K562 (cell line): ENCODE data around the gene ZNF598. TPM values are rescaled to one million over a fixed set of nuclear protein-coding genes. Genes with fewer than 3 reads are reported as not detected.

Experiments
- ARHGAP35 ChIP-seq: fragments of 450-650 bp; IDR thresholded peaks from 2 replicates; pipeline ENCODE4 v1.6.1; 2018; ENCODE audit not compliant: partially characterized antibody
- ARID1B ChIP-seq: fragments of 450-650 bp; IDR thresholded peaks from 2 replicates; pipeline ENCODE4 v1.6.1; 2016; ENCODE audit warnings: antibody characterized with exemption, mild to moderate bottlenecking, inconsistent platforms
- CHCHD3 ChIP-seq: fragments of 250-450 bp; sonication (Bioruptor Pico); IDR thresholded peaks from 2 replicates; pipeline ENCODE4 v2.1.2; 2022; ENCODE audit warnings: mild to moderate bottlenecking
- ETS2 ChIP-seq: IDR thresholded peaks from 2 replicates; pipeline ENCODE4 v1.6.1; 2016; ENCODE audit warnings: borderline replicate concordance, missing genetic modification characterization, mild to moderate bottlenecking, moderate library complexity, missing compliant biosample characterization; ENCODE audit not compliant: poor library complexity, severe bottlenecking
- HOXB6 ChIP-seq: fragments of 250-450 bp; sonication (Bioruptor Pico); IDR thresholded peaks from 2 replicates; pipeline ENCODE4 v1.5.1; 2022; ENCODE audit warnings: mild to moderate bottlenecking, borderline replicate concordance
- KLF10 ChIP-seq: fragments of 250-450 bp; sonication (Bioruptor Pico); IDR thresholded peaks from 2 replicates; pipeline ENCODE4 v1.6.1; 2021; ENCODE audit warnings: matching md5 sums
- MAFG ChIP-seq: fragments of 450-650 bp; conservative IDR thresholded peaks from 2 replicates; pipeline ENCODE4 v1.6.1; 2016; ENCODE audit warnings: missing genetic modification characterization, missing compliant biosample characterization
- NCOA2 ChIP-seq, 2 experiments: fragments of 450-650 bp; IDR thresholded peaks; 2 replicates each; pipeline ENCODE4 v1.6.1; 2018; ENCODE audit warnings: mild to moderate bottlenecking in 2 of 2, moderate library complexity in 1 of 2; ENCODE audit not compliant: partially characterized antibody in 2 of 2
- NELFE ChIP-seq: IDR thresholded peaks from 2 replicates; pipeline ENCODE4 v1.6.1; 2011; ENCODE audit warnings: mild to moderate bottlenecking; ENCODE audit not compliant: insufficient read depth, insufficient read length
- NFIX ChIP-seq: fragments of 250-450 bp; sonication (Bioruptor Pico); IDR thresholded peaks from 2 replicates; pipeline ENCODE4 v1.4.0; 2020; ENCODE audit warnings: low read depth, mild to moderate bottlenecking, moderate library complexity
- PHF21A ChIP-seq: fragments of 450-650 bp; IDR thresholded peaks from 2 replicates; pipeline ENCODE4 v1.6.1; 2017; ENCODE audit warnings: low read depth, borderline replicate concordance
- SNIP1 ChIP-seq: fragments of 450-650 bp; IDR thresholded peaks from 2 replicates; pipeline ENCODE4 v1.7.1; 2017; ENCODE audit warnings: low read depth, mild to moderate bottlenecking
- SP1 ChIP-seq: sonication (generic); formaldehyde crosslinking; IDR thresholded peaks from 2 replicates; pipeline ENCODE4 v1.8.1; 2022; ENCODE audit warnings: mild to moderate bottlenecking, missing genetic modification reagents
- SRSF7 ChIP-seq: fragments of 200-400 bp; formaldehyde crosslinking; optimal IDR thresholded peaks from 2 replicates; pipeline ENCODE3; 2017; ENCODE audit warnings: mild to moderate bottlenecking, low read depth, low read length
- ZSCAN29 ChIP-seq: fragments of 450-650 bp; IDR thresholded peaks from 2 replicates; pipeline ENCODE4 v1.6.1; 2017
- polyA plus RNA-seq, 8 experiments: library from polyadenylated mRNA; depleted of rRNA in 4 of 8; stranded (reverse) in 5 of 8; unstranded in 3 of 8; fragments of >200 nt; fragmentation: Nextera tagmentation in 2 of 8; fragmentation: Illumina TruSeq in 1 of 8; extraction: Ambion mirVana in 2 of 8; extraction: Trizol in 1 of 8; gene quantifications; 2 replicates each; pipeline versions ENCODE4 v1.2.1 to v1.2.3, GENCODE V29; 2011 to 2014; ENCODE audit warnings: inconsistent platforms in 1 of 8, missing spikeins in 1 of 8
- total RNA-seq, 7 experiments: library from RNA; depleted of rRNA in 6 of 7; stranded (reverse); fragments of >200 nt in 6 of 7; fragmentation: Illumina TruSeq in 2 of 7; extraction: Trizol in 2 of 7; gene quantifications; 2 replicates each; pipeline versions ENCODE4 v1.2.1 to v1.2.3, GENCODE V29; 2011 to 2021; ENCODE audit warnings: low replicate concordance in 1 of 7
- TF ChIP-seq, protein P1 (sequence below): IDR thresholded peaks from 2 replicates; pipeline ENCODE4 v1.6.1; 2016; ENCODE audit warnings: missing genetic modification characterization, missing compliant biosample characterization
- TF ChIP-seq, protein P2 (sequence below): fragments of 450-650 bp; formaldehyde crosslinking; IDR thresholded peaks from 2 replicates; pipeline ENCODE4 v1.4.0; 2022; ENCODE audit warnings: missing genetic modification characterization
- TF ChIP-seq, protein P3 (sequence below): IDR thresholded peaks from 3 replicates; pipeline ENCODE4 v1.6.1; 2011; ENCODE audit warnings: borderline replicate concordance, mild to moderate bottlenecking, moderate library complexity; ENCODE audit not compliant: insufficient read length; ENCODE audit errors: extremely low read depth
- TF ChIP-seq, protein P4 (sequence below): sonication (generic); formaldehyde crosslinking; IDR thresholded peaks from 2 replicates; pipeline ENCODE4 v1.8.0; 2022; ENCODE audit warnings: mild to moderate bottlenecking, low read depth, missing genetic modification reagents
- TF ChIP-seq, protein P5 (sequence below): fragments of 450-650 bp; IDR thresholded peaks from 2 replicates; pipeline ENCODE4 v1.6.1; 2016

Gene ZNF598
- total and polyA plus RNA-seq, 9 of the 15 experiments (the other 6 are each of a cell fraction or from before 2014, with no cell fraction given), result 0.11 to 115 (median 29.6) TPM

DNA sequence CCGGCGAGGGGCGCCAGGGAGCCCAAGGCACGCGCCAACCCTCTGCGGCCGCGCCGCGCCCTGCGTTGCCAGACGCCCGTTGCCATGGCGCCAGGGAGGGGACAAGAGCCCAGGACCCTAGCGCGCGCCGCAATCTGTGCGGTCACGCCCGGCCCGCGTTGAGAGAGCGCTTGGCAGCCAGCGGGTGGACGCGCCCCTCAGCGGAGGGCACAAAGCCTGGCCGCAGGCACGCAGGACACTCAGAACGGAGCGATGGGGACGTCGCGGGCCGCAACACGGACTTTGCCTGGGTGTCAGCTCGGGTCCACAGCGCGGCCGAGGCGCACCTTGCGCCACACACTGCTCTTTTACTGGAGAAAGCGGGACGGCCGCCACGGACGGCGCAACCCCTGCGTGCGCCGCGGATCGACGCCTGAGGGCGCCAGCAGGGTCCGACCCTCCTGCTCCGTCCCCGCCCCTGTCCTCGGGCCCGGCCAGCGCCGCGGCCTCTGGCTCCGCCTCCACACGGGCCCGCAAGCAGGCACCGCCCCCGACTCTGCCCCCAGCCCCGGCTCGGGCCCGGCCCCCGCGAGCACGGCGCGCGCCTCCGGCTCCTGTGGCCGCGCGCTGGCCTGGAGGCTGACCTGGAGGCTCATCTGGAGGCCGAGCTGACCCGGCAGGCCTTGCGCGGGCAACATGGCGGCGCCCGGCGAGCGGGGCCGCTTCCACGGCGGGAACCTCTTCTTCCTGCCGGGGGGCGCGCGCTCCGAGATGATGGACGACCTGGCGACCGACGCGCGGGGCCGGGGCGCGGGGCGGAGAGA is 25.9 kb downstream of the ZNF598 start, which contains the start of gene GFER (continued):
- TF ChIP-seq, protein P1, sequence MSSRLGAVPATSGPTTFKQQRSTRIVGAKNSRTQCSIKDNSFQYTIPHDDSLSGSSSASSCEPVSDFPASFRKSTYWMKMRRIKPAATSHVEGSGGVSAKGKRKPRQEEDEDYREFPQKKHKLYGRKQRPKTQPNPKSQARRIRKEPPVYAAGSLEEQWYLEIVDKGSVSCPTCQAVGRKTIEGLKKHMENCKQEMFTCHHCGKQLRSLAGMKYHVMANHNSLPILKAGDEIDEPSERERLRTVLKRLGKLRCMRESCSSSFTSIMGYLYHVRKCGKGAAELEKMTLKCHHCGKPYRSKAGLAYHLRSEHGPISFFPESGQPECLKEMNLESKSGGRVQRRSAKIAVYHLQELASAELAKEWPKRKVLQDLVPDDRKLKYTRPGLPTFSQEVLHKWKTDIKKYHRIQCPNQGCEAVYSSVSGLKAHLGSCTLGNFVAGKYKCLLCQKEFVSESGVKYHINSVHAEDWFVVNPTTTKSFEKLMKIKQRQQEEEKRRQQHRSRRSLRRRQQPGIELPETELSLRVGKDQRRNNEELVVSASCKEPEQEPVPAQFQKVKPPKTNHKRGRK (tag), result no peak
- no peak for TF ChIP-seq NFIX (CRISPR knock-in tag)
- TF ChIP-seq KLF10 (CRISPR knock-in tag), result no peak
- peak; percentile 98 for TF ChIP-seq PHF21A
- TF ChIP-seq HOXB6, result no peak
- TF ChIP-seq SRSF7, result no peak
- TF ChIP-seq, protein P2, sequence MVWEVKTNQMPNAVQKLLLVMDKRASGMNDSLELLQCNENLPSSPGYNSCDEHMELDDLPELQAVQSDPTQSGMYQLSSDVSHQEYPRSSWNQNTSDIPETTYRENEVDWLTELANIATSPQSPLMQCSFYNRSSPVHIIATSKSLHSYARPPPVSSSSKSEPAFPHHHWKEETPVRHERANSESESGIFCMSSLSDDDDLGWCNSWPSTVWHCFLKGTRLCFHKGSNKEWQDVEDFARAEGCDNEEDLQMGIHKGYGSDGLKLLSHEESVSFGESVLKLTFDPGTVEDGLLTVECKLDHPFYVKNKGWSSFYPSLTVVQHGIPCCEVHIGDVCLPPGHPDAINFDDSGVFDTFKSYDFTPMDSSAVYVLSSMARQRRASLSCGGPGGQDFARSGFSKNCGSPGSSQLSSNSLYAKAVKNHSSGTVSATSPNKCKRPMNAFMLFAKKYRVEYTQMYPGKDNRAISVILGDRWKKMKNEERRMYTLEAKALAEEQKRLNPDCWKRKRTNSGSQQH (CRISPR knock-in tag), result no peak
- TF ChIP-seq, protein P3, sequence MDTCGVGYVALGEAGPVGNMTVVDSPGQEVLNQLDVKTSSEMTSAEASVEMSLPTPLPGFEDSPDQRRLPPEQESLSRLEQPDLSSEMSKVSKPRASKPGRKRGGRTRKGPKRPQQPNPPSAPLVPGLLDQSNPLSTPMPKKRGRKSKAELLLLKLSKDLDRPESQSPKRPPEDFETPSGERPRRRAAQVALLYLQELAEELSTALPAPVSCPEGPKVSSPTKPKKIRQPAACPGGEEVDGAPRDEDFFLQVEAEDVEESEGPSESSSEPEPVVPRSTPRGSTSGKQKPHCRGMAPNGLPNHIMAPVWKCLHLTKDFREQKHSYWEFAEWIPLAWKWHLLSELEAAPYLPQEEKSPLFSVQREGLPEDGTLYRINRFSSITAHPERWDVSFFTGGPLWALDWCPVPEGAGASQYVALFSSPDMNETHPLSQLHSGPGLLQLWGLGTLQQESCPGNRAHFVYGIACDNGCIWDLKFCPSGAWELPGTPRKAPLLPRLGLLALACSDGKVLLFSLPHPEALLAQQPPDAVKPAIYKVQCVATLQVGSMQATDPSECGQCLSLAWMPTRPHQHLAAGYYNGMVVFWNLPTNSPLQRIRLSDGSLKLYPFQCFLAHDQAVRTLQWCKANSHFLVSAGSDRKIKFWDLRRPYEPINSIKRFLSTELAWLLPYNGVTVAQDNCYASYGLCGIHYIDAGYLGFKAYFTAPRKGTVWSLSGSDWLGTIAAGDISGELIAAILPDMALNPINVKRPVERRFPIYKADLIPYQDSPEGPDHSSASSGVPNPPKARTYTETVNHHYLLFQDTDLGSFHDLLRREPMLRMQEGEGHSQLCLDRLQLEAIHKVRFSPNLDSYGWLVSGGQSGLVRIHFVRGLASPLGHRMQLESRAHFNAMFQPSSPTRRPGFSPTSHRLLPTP, result no peak
- no peak for TF ChIP-seq ZSCAN29
- no peak for TF ChIP-seq NCOA2 (IDR thresholded peaks at IDR 0.05; ENCODE audit: partially characterized antibody in 2 of 2)
- TF ChIP-seq CHCHD3, result peak; percentile 29; the same call in 1 of the 2 replicates
- no peak for TF ChIP-seq MAFG (tag)
- no peak for TF ChIP-seq ETS2 (tag)
- TF ChIP-seq, protein P4, sequence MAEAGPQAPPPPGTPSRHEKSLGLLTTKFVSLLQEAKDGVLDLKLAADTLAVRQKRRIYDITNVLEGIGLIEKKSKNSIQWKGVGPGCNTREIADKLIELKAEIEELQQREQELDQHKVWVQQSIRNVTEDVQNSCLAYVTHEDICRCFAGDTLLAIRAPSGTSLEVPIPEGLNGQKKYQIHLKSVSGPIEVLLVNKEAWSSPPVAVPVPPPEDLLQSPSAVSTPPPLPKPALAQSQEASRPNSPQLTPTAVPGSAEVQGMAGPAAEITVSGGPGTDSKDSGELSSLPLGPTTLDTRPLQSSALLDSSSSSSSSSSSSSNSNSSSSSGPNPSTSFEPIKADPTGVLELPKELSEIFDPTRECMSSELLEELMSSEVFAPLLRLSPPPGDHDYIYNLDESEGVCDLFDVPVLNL (CRISPR knock-in tag), result peak; percentile 78; the same call in 1 of the 2 replicates
- no peak for TF ChIP-seq ARHGAP35
- no peak for TF ChIP-seq ARID1B
- TF ChIP-seq NELFE, result no peak
- no peak for TF ChIP-seq SNIP1
- peak; percentile 79; the same call in 1 of the 2 replicates for TF ChIP-seq SP1
- TF ChIP-seq, protein P5, sequence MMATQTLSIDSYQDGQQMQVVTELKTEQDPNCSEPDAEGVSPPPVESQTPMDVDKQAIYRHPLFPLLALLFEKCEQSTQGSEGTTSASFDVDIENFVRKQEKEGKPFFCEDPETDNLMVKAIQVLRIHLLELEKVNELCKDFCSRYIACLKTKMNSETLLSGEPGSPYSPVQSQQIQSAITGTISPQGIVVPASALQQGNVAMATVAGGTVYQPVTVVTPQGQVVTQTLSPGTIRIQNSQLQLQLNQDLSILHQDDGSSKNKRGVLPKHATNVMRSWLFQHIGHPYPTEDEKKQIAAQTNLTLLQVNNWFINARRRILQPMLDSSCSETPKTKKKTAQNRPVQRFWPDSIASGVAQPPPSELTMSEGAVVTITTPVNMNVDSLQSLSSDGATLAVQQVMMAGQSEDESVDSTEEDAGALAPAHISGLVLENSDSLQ, result no peak
